SU-DHL-6 (cell line): ENCODE results near the gene TRPM3.

Experiments
- H2AFZ ChIP-seq: fragments of 200-600 bp; sonication (generic); 2 replicates; pipeline ENCODE4 v1.6.1; 2014; ENCODE audit warnings: low read depth, mild to moderate bottlenecking, moderate library complexity, mixed read lengths, antibody characterized with exemption, low read length; ENCODE audit not compliant: severe bottlenecking
- H3F3A ChIP-seq: fragments of 200-600 bp; shearing (Covaris generic); 2 replicates; pipeline ENCODE4 v1.6.0; 2016; ENCODE audit warnings: antibody characterized with exemption, mild to moderate bottlenecking; ENCODE audit not compliant: insufficient read depth
- H3K27ac ChIP-seq: fragments of 200-600 bp; sonication (generic); 2 replicates; pipeline ENCODE4 v1.5.1; 2016; ENCODE audit warnings: low read depth, mild to moderate bottlenecking, low read length, moderate library complexity, mixed read lengths
- H3K27me3 ChIP-seq: fragments of 200-600 bp; sonication (generic), shearing (Covaris generic); 2 replicates; pipeline ENCODE4 v1.6.0; 2014; ENCODE audit warnings: mild to moderate bottlenecking, low read length
- H3K36me3 ChIP-seq: fragments of 200-600 bp; sonication (generic); 2 replicates; pipeline ENCODE4 v1.6.1; 2014; ENCODE audit warnings: mild to moderate bottlenecking, low read length, mixed read lengths
- H3K4me2 ChIP-seq: fragments of 300-600, 200-600 bp; shearing (Covaris generic), sonication (generic); 2 replicates; pipeline ENCODE4 v1.6.0; 2014; ENCODE audit warnings: low read length, low read depth, mild to moderate bottlenecking; ENCODE audit not compliant: poor library complexity, severe bottlenecking
- H3K4me3 ChIP-seq: fragments of 200-600 bp; sonication (generic); 2 replicates; pipeline ENCODE4 v1.5.1; 2014; ENCODE audit warnings: antibody characterized with exemption, low read length, mild to moderate bottlenecking, mixed read lengths; ENCODE audit not compliant: insufficient read depth, poor library complexity, severe bottlenecking
- H3K79me2 ChIP-seq: fragments of 200-600 bp; sonication (generic); 2 replicates; pipeline ENCODE4 v1.6.1; 2014; ENCODE audit warnings: mild to moderate bottlenecking, low read length, moderate library complexity; ENCODE audit not compliant: insufficient read depth
- H3K9ac ChIP-seq: fragments of 200-600 bp; sonication (generic); 2 replicates; pipeline ENCODE4 v1.7.0; 2014; ENCODE audit warnings: mild to moderate bottlenecking, low read length
- H3K9me2 ChIP-seq: fragments of 200-600 bp; sonication (generic); replicated peaks from 2 replicates; pipeline ENCODE4 v1.6.1; 2014; ENCODE audit warnings: low read length; ENCODE audit not compliant: insufficient read depth
- H3K9me3 ChIP-seq: fragments of 200-600 bp; sonication (generic); 2 replicates; pipeline ENCODE4 v1.6.1; 2014; ENCODE audit warnings: low read length, mixed read lengths; ENCODE audit not compliant: insufficient read depth
- H4K20me1 ChIP-seq: fragments of 200-600 bp; sonication (generic); 2 replicates; pipeline ENCODE4 v1.6.1; 2014; ENCODE audit warnings: low read depth, mild to moderate bottlenecking, antibody characterized with exemption, low read length, moderate library complexity, mixed read lengths
- EZH2phosphoT487 ChIP-seq: fragments of 200-600 bp; sonication (generic), shearing (Covaris generic); conservative IDR thresholded peaks from 2 replicates; pipeline ENCODE4 v1.6.1; 2018; ENCODE audit warnings: mild to moderate bottlenecking, antibody characterized with exemption, low read length, moderate library complexity, mixed read lengths
- TF ChIP-seq, protein P1 (sequence below): fragments of 200-600 bp; sonication (generic); IDR thresholded peaks from one replicate; pipeline ENCODE4 v1.5.1; 2017; ENCODE audit warnings: antibody characterized with exemption, mild to moderate bottlenecking, low read length, moderate library complexity; ENCODE audit not compliant: insufficient read depth, poor library complexity, severe bottlenecking

Gene TRPM3

DNA sequence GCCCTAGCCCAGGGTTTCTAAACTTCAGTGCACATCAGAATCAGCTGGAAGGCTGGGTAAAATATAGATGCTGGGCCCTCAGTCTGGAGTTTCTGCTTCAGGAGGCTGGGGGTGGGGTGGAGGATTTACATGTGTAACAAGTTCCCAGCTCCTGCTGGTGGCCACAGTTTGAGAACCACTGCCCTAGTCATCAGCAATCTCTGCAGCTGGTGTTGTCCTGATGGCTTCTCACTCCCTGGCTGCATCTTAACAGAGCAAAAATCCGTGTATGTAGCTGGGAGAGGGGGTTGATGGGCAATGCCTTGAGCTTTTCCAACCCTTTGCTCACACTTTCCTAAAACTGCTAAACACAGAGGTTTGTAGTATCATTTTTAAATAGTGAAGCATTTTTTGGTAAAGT, 520.9 kb downstream of the TRPM3 start:
- Histone ChIP-seq H3K4me2 (no peak overlapping the region), H3K9me2 (no peaks in the 10 kb centered on the region), H3K9me3 (no peaks in the 10 kb centered on the region), H4K20me1 (no peaks in the 10 kb centered on the region), H3F3A (no peaks in the 10 kb centered on the region), H3K79me2 (no peaks in the 10 kb centered on the region), H3K27me3 (no peaks in the 10 kb centered on the region), H3K9ac (no peak overlapping the region), H3K4me3 (no peak overlapping the region), H3K36me3 (no peaks in the 10 kb centered on the region), H2AFZ (no peak overlapping the region), H3K27ac (no peak overlapping the region)
- TF ChIP-seq, protein P1, sequence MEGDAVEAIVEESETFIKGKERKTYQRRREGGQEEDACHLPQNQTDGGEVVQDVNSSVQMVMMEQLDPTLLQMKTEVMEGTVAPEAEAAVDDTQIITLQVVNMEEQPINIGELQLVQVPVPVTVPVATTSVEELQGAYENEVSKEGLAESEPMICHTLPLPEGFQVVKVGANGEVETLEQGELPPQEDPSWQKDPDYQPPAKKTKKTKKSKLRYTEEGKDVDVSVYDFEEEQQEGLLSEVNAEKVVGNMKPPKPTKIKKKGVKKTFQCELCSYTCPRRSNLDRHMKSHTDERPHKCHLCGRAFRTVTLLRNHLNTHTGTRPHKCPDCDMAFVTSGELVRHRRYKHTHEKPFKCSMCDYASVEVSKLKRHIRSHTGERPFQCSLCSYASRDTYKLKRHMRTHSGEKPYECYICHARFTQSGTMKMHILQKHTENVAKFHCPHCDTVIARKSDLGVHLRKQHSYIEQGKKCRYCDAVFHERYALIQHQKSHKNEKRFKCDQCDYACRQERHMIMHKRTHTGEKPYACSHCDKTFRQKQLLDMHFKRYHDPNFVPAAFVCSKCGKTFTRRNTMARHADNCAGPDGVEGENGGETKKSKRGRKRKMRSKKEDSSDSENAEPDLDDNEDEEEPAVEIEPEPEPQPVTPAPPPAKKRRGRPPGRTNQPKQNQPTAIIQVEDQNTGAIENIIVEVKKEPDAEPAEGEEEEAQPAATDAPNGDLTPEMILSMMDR: no peak
- TF ChIP-seq EZH2phosphoT487: no peak

DNA sequence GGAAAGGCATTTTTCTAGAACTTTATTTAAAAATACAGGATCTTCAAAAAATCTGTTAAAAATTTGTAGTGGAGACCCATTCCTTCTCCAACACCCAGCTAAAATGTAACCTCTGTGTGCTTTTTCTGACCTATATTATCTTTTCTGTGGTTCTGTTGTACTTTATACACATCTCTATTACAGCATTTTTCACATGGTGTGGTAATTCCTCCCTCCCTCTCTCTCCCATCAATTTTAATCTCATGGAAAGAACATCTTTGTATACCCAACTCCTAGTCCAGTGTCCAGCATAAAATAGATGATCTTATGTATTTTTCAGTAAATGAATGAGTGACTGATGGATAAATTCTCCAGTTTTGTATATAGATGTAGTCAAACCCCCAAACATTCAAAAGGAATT, 523.5 kb downstream of the TRPM3 start:
- H3K79me2 ChIP-seq: no peaks in the 10 kb centered on the region
- no peak overlapping the region for H2AFZ ChIP-seq
- TF ChIP-seq EZH2phosphoT487: no peak
- TF ChIP-seq, protein P1: no peak
- no peak overlapping the region for H3K27ac ChIP-seq
- no peaks in the 10 kb centered on the region for H3F3A ChIP-seq
- no peak overlapping the region for H3K4me2 ChIP-seq
- no peaks in the 10 kb centered on the region for H3K9me3 ChIP-seq
- no peaks in the 10 kb centered on the region for H3K9me2 ChIP-seq
- H3K9ac ChIP-seq: no peak overlapping the region
- H4K20me1 ChIP-seq: no peaks in the 10 kb centered on the region
- H3K4me3 ChIP-seq: no peak overlapping the region
- H3K27me3 ChIP-seq: no peaks in the 10 kb centered on the region
- H3K36me3 ChIP-seq: no peaks in the 10 kb centered on the region

DNA sequence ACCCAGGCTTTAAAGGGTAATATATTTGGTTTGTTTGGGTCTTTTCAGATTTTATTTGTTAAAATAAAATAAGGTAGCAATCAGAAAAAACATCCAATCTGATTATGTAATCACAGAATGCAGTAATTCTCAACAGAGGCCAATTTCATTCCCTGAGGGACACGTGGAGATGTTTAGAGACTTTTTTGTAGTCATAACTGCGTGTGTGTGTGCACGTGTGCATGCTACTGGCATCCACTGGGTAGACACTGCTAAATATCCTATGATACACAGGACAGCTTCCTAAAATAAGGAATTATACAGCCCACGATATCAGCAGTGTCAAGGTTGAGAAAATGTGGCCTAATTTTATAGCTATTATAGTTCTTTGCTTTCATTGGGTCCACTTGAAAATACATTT, 526.2 kb downstream of the TRPM3 start:
- H4K20me1 ChIP-seq: no peaks in the 10 kb centered on the region
- no peak overlapping the region for H2AFZ ChIP-seq
- H3K27ac ChIP-seq: no peak overlapping the region
- no peak overlapping the region for H3K9ac ChIP-seq
- TF ChIP-seq, protein P1: no peak
- no peak for TF ChIP-seq EZH2phosphoT487
- no peaks in the 10 kb centered on the region for H3K36me3 ChIP-seq
- H3F3A ChIP-seq: no peaks in the 10 kb centered on the region
- H3K27me3 ChIP-seq: no peaks in the 10 kb centered on the region
- H3K4me2 ChIP-seq: no peak overlapping the region
- H3K4me3 ChIP-seq: no peak overlapping the region
- no peaks in the 10 kb centered on the region for H3K79me2 ChIP-seq
- no peaks in the 10 kb centered on the region for H3K9me2 ChIP-seq
- no peaks in the 10 kb centered on the region for H3K9me3 ChIP-seq
